Ishikawa (cell line): ENCODE results near the gene CXCR4.

Experiments
- CREB1 ChIP-seq: IDR thresholded peaks from 2 replicates; pipeline ENCODE4 v1.6.1; 2012; ENCODE audit warnings: low read depth
- EP300 ChIP-seq: IDR thresholded peaks from 2 replicates; pipeline ENCODE4 v1.6.1; 2012; ENCODE audit warnings: borderline replicate concordance

DNA sequence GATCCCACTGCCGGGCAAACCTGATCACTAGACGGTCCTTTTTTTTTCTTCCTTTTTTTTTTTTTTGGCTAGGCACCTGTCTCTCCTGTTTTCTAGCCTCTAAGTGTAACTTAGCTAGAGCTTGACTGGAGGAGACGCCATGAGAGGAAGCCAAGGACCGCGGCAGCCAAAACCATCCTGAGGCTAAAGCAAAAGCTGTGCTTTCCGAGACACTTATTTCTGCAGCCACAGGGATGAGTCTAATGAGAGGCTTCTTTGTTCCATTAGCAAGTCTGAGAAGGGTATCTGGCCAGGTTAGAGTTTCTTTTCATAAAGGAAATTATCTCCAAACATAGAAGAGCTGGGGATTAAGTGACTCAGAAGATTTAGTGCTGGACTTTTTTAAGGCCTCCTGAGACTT lies 7.3 kb upstream of the CXCR4 start:
- TF ChIP-seq EP300 (no peak), CREB1 (no peak)
